Measurements from ENCODE around the gene CLMP.
A peak's percentile ranks its signal among the peaks of the same experiment; 100 is the strongest.

CLMP gene

DNA sequence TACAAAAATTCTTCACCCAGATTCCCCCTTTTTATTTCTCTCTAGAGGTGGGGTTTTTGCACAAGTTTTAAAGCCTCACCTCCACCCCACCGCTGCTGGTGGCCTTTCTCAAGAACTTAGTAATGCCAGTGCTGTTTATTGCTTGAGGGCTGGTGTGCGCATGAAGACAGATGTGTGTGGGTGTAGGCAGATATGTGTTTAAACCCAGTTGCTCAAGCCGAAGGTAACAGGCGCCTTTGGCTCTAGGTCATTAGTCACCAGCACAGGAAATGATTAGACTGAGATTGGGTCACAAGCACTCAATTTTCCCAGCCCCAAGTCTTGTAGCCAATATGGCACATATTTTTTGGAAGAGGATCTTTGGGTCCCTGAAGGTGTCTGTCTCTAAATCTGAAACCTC lies 2.7 kb upstream of the CLMP start:
- Histone ChIP-seq H3K27ac (no peak overlapping the region), H3K27me3 (peaks cover 56 to 67% (median 63%) of the 10 kb centered on the region in 11 experiments), H3K9ac (no peak overlapping the region), H3K9me3 (replicated peaks in 1 of 11) (no peaks in the 10 kb centered on the region), H3K4me2 (peak overlapping the region in 3 of 11 experiments; percentile 7 to 40 (median 39); a peak in 4 of 22 replicates), H3K36me3 (no peaks in the 10 kb centered on the region), H3K4me3 (no peak overlapping the region), H4K20me1 (peaks cover 0 to 36% (median 12%) of the 10 kb centered on the region in 11 experiments; a peak in 14 of 22 replicates), H3K4me1 (peaks cover 11 to 36% (median 31%) of the 10 kb centered on the region in 10 experiments)
- no peak for TF ChIP-seq Cebpa-rat (IDR thresholded peaks at IDR 0.05)

DNA sequence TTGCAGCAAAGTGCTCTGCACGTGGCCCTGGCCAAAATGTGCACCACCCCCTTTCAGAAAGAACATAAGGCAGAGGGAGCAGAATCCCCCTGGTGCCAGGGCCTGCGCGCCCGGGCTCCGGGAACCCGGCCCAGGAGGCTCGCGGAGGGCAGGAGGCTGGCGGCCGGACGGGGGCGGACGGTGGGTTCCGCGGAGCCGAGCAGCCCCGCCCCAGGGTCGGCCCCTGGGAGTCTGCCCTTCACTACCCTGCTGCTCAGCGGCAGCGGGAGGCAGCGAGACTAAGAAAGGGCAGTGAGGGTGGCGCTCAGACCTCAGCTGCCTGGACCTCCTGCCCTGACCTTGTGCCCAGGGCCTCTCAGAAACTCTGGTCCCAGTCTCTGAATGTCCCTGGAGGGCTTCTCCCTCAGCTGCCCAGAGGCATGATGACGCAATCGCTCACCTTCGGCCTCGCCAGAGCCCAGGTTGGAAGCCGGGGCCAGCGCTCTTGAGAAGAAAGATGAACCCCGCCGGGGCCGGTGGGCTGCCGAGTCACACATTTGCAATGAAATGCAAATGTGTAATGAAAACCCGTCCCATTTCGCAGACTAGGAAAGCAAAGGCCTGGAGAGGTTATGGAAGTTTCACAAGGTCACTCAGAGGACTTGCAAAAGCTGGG lies 1.1 kb upstream of the CLMP start:
- Histone ChIP-seq H3K27ac (no peak overlapping the region), H3K9ac (peak overlapping the region in 4 of 11 experiments; percentile 3 to 24 (median 14); a peak in 1 of 22 replicates), H3K4me1 (peaks cover 11 to 25% (median 19%) of the 10 kb centered on the region in 10 experiments), H3K27me3 (peaks cover 62 to 80% (median 76%) of the 10 kb centered on the region in 11 experiments), H3K4me3 (peak overlapping the region; percentile 36 to 70 (median 57); a peak in 18 of 20 replicates), H3K4me2 (peak overlapping the region; percentile 78 to 99 (median 94)), H3K36me3 (no peaks in the 10 kb centered on the region), H4K20me1 (peaks cover 0 to 36% (median 12%) of the 10 kb centered on the region in 11 experiments; a peak in 14 of 22 replicates), H3K9me3 (replicated peaks in 1 of 11) (no peaks in the 10 kb centered on the region)
- peak in 6 of 11 experiments; percentile 27 to 81 (median 47); a peak in 7 of 22 replicates for TF ChIP-seq Cebpa-rat (IDR thresholded peaks at IDR 0.05)

DNA sequence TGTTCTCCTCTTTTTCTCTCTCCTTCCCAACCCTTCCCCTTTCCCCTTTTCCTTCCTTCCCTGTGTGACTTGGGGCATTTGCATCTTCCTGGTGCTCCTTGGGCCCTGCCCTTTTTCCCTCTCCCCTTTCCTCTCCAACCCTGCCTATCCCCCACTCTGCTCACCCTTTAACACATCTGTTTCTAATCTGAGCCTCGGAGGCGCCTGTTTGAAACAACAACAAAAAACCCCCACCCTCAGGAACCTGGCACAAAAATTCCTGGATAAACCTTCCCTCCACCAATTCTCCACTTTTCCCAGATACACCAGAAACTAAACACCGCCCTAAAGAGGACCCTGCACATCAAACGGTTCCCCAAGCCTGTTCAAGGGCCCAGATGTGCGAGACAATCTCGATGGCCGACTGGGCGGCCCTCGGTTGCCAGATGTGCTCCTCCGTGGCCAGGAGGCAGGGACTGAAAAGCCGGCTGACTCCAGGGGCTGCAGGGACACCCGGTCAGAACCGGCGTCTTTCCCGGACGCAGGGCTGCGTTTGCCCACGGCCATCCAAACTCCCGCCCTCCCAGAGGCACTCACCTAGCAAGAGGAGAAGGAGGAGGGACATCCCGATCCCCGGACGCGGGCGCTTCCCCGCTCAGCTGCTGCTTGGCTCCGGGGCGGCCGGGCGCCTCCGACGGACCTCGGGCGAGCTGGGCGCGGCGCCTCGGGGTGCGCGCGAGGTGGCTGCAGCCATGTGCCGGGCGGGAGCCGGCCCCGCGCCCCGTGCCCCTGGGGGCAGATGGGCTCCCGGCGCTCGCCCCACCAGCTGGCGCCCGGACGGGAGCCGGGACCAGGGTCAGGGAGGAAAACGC lies 486 bp downstream of the CLMP start:
- H3K4me2 ChIP-seq = peak overlapping the region; percentile 78 to 99 (median 94)
- H3K4me3 ChIP-seq = peak overlapping the region; percentile 36 to 70 (median 57)
- peaks cover 0 to 36% (median 12%) of the 10 kb centered on the region in 11 experiments; a peak in 14 of 22 replicates for H4K20me1 ChIP-seq
- peaks cover 62 to 91% (median 76%) of the 10 kb centered on the region in 11 experiments for H3K27me3 ChIP-seq
- H3K9ac ChIP-seq = peak overlapping the region; percentile 8 to 57 (median 42); a peak in 14 of 22 replicates
- H3K4me1 ChIP-seq = peaks cover 11 to 25% (median 19%) of the 10 kb centered on the region in 10 experiments
- H3K36me3 ChIP-seq = no peaks in the 10 kb centered on the region
- H3K27ac ChIP-seq = no peak overlapping the region
- no peaks in the 10 kb centered on the region for H3K9me3 ChIP-seq (replicated peaks in 1 of 11)
- no peak for TF ChIP-seq Cebpa-rat (IDR thresholded peaks at IDR 0.05)

DNA sequence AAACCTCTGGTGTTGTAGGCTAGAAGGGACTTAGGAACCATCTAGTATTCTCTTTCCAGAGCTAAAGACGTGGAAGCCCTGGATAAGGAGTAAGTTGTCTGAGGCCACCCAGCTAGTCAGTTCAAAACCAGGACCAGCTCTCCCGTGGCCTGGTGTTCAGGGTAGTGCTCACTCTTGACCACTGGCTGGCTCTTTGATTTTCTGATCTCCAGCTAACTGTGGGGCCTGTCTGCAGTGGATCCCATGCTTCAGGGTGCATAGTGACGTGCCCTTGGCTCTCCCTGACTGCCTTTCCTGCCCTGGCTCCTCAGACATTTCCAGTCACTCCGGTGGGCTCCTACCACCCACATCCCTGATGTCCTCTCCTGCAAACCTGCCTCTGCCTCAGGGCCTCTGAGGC lies 1.3 kb downstream of the CLMP start:
- Histone ChIP-seq H4K20me1 (peaks cover 0 to 36% (median 12%) of the 10 kb centered on the region in 11 experiments; a peak in 14 of 22 replicates), H3K4me1 (peaks cover 11 to 25% (median 19%) of the 10 kb centered on the region in 10 experiments), H3K4me2 (no peak overlapping the region), H3K36me3 (no peaks in the 10 kb centered on the region), H3K27ac (no peak overlapping the region), H3K9ac (no peak overlapping the region), H3K9me3 (replicated peaks in 1 of 11) (no peaks in the 10 kb centered on the region), H3K27me3 (peaks cover 62 to 93% (median 74%) of the 10 kb centered on the region in 11 experiments), H3K4me3 (no peak overlapping the region)
- no peak for TF ChIP-seq Cebpa-rat (IDR thresholded peaks at IDR 0.05)

DNA sequence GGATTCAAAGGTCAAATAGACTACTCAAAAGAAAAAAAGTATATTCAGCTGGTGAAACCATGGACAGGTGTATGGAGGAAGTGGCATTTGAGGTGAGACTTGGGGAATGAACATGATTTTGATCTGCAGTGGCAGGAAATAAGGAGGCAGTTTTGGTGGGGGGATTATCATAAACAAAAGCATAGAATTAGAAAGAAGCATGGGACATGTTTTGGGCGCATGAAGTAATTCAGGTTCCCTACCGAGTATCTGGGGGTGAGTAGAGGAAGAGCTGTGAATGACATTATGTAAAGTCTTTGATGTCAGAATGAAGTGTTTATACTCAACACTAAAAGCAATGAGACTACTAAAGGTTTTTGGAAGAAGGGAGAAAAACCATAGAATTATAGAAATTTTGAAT lies 3.1 kb downstream of the CLMP start:
- Histone ChIP-seq H3K4me2 (no peak overlapping the region), H4K20me1 (peaks cover 0 to 30% (median 12%) of the 10 kb centered on the region in 11 experiments; a peak in 14 of 22 replicates), H3K9me3 (replicated peaks in 1 of 11) (no peaks in the 10 kb centered on the region), H3K4me3 (no peak overlapping the region), H3K27ac (no peak overlapping the region), H3K27me3 (peaks cover 50 to 90% (median 71%) of the 10 kb centered on the region in 11 experiments), H3K36me3 (no peaks in the 10 kb centered on the region), H3K4me1 (peaks cover 11 to 21% (median 19%) of the 10 kb centered on the region in 10 experiments), H3K9ac (no peak overlapping the region)
- TF ChIP-seq Cebpa-rat (IDR thresholded peaks at IDR 0.05) = no peak

DNA sequence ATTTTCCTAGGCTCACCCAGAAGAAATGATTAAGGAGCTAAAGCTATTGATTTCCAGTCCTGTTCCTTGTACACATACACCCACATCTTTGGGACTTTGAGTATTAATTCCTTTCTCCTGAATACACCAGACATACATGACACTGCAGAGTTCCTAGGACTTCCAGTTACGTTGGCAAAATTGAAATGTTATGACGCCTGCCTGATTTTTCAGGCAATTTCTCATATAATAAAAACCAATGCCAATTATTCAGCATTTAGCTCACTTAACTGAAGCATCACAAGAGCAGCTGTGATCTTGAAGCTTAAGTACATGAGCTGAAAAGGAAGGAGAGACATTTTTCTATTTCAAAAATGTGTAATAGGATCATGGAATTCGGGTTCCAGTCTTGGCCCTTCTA lies 4.5 kb downstream of the CLMP start:
- Histone ChIP-seq H3K4me2 (no peak overlapping the region), H3K4me1 (peaks cover under 1 to 14% (median 10%) of the 10 kb centered on the region in 10 experiments)

DNA sequence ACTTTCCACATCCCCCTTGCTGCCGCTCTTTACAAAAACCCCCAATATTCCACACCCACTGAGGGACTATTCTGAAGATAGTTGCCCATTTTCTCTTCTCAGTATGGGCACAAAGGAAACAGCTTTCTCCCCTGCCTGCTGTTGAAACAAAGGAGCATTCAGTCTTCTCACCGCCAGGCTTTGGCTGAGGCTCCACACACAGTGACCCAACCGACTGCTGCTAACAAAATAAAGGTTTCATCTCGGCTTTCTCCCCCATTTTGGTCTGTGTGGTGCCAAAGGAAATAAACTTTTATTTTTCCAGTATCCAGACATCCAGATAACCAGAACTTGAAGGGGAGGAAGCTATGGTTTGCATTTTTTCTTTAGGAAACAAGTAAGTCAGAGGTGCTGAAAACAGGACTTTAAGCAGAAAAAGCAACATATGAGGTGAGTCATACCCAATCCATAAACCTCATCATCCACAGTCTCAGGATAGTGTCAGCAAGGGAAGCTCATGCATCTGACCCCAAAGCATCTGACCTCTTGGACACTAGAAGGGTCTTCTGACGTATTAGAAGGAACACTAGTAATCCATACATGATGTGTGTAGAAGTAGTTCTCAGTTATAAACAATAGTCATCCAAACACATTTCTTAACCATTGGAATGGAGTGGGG lies 6.4 kb downstream of the CLMP start:
- Histone ChIP-seq H3K27me3 (peaks cover 21 to 59% (median 40%) of the 10 kb centered on the region in 11 experiments), H3K9me3 (replicated peaks in 1 of 11) (no peaks in the 10 kb centered on the region), H3K4me2 (no peak overlapping the region), H3K9ac (no peak overlapping the region), H3K4me1 (peaks cover 0 to 9% (median 6%) of the 10 kb centered on the region in 10 experiments; a peak in 11 of 20 replicates), H3K27ac (no peak overlapping the region), H3K36me3 (no peaks in the 10 kb centered on the region), H4K20me1 (peaks cover 0 to 4% (median 0%) of the 10 kb centered on the region in 11 experiments; a peak in 1 of 22 replicates), H3K4me3 (no peak overlapping the region)
- no peak for TF ChIP-seq Cebpa-rat (IDR thresholded peaks at IDR 0.05)

More for the DNA sequence above, 4.5 kb downstream of the CLMP start:
- no peak overlapping the region for H3K27ac ChIP-seq
- H3K9me3 ChIP-seq (replicated peaks in 1 of 11) = no peaks in the 10 kb centered on the region
- no peak overlapping the region for H3K9ac ChIP-seq
- peaks cover 36 to 78% (median 57%) of the 10 kb centered on the region in 11 experiments for H3K27me3 ChIP-seq
- peaks cover 0 to 19% (median 5%) of the 10 kb centered on the region in 11 experiments; a peak in 13 of 22 replicates for H4K20me1 ChIP-seq
- no peaks in the 10 kb centered on the region for H3K36me3 ChIP-seq
- no peak overlapping the region for H3K4me3 ChIP-seq
- no peak for TF ChIP-seq Cebpa-rat (IDR thresholded peaks at IDR 0.05)

DNA sequence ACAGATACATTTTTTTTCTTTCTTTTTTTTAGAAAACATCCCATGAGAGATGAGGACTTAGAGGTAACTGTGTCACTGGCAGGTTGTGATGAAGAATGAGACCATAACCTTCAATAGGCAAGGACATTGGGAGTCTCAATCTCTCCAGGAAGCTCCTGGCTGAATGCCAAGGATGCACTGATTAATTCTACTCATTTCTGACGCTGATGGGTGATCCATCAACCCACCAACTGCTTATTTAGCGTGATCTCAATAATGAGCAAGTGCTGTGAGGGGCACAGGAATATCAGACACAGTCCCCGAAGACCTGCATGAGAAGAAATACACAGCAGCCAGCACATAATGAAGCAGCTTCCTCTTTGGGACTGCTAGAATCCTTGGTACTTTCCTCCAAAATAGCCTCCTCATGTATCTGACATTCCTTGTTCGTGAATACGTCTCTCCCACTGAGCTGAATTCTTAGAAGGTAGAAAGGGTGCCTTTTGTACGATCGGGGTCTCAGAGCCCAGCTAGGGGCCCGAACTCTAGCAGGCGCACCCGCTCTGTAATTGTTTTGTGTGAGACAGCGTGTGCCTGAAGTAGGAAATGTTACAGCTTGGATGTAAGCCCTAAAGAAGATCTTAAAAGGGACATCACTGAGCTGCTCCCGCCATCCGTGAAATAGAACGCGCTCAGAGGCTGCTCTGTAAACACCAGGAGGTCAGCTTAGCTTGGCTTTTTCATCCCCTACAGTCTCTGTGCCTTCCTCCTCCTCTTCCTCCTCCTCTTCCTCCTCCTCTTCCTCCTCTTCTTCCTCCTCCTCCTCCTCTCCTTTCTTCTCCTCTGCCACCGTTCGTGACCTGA lies 7.2 kb downstream of the CLMP start:
- no peak overlapping the region for H3K27ac ChIP-seq
- no peak overlapping the region for H3K9ac ChIP-seq

More for the DNA sequence above, 7.2 kb downstream of the CLMP start:
- Histone ChIP-seq H3K9me3 (replicated peaks in 1 of 11) (no peaks in the 10 kb centered on the region), H3K4me3 (no peak overlapping the region), H4K20me1 (no peaks in the 10 kb centered on the region), H3K4me2 (no peak overlapping the region), H3K27me3 (peaks cover 13 to 52% (median 33%) of the 10 kb centered on the region in 11 experiments), H3K36me3 (no peaks in the 10 kb centered on the region), H3K4me1 (peaks cover 0 to 9% (median 6%) of the 10 kb centered on the region in 10 experiments; a peak in 11 of 20 replicates)
- no peak for TF ChIP-seq Cebpa-rat (IDR thresholded peaks at IDR 0.05)

Measured in BLaER1 treated with 17β-estradiol and CSF1 and Interleukin-3, amounts not matched to agents 10 nM and 100 nM (cell line).